Naive thymus-derived CD8-positive, alpha-beta T cell (primary cell): ENCODE results near the gene DDR2. TPM values are rescaled to one million over a fixed set of nuclear protein-coding genes. Genes with fewer than 3 reads are reported as not detected.

Experiments
- ATAC-seq, 2 donors: fragments of 150-1000 bp; cut with Tn5 transposase in 1 of 2; sonication (Bioruptor Pico), chemical (Tn5 transposase) in 1 of 2; 1 replicate in 1 of 2; 2 replicates in 1 of 2; pipeline ENCODE4 v1.10.0; 2021; ENCODE audit warnings: mild to moderate bottlenecking in 2 of 2, moderate library complexity in 2 of 2
- POLR2A ChIA-PET: fragments of 350-600 bp; sonication (Branson Sonifier 250); formaldehyde crosslinking; loops from one replicate; lab custom pipeline; 2021; ENCODE audit warnings: antibody characterized with exemption; lab: Charles Lee
- DNase-seq, 10 donors: peaks; one replicate each; pipeline versions ENCODE4 v3.0.0 to v3.0.0-alpha.2; 2020 to 2022
- H3K27ac Mint-ChIP-seq, 10 donors: one replicate each; pipeline ENCODE4 v1.8.0; 2020 to 2022; ENCODE audit warnings: mild to moderate bottlenecking in 10 of 10, mixed read lengths in 10 of 10, moderate library complexity in 4 of 10, inconsistent platforms in 1 of 10
- H3K27me3 Mint-ChIP-seq, 5 donors: one replicate each; pipeline ENCODE4 v1.8.0; 2021 to 2022; ENCODE audit warnings: mixed read lengths in 5 of 5
- H3K36me3 Mint-ChIP-seq, 3 donors: one replicate each; pipeline ENCODE4 v1.8.0; 2020 to 2022; ENCODE audit warnings: mixed read lengths in 3 of 3, mild to moderate bottlenecking in 2 of 3, inconsistent platforms in 1 of 3
- H3K4me1 Mint-ChIP-seq, 4 donors: one replicate each; pipeline ENCODE4 v1.8.0; 2021 to 2022; ENCODE audit warnings: mixed read lengths in 4 of 4
- H3K4me3 Mint-ChIP-seq, 10 donors: one replicate each; pipeline ENCODE4 v1.8.0; 2020 to 2022; ENCODE audit warnings: mild to moderate bottlenecking in 10 of 10, mixed read lengths in 10 of 10, moderate library complexity in 6 of 10, inconsistent platforms in 1 of 10
- H3K9me3 Mint-ChIP-seq, 9 donors: one replicate each; pipeline ENCODE4 v1.8.0; 2020 to 2022; ENCODE audit warnings: mixed read lengths in 9 of 9, mild to moderate bottlenecking in 3 of 9, inconsistent platforms in 1 of 9, moderate library complexity in 1 of 9
- polyA plus RNA-seq, 3 donors: library from polyadenylated mRNA; unstranded; fragments of 300-500 nt; fragmentation: Illumina TruSeq; gene quantifications; one replicate each; pipeline ENCODE4 v1.2.3, GENCODE V29; 2021
- total RNA-seq, 8 experiments: library from RNA in 2 of 8; stranded (reverse) in 2 of 8; gene quantifications; one replicate each; pipeline ENCODE4 v1.2.3 and lab custom pipeline; 2021 to 2026

Gene DDR2
- total and polyA plus RNA-seq, 5 experiments from 2014 or later = 0.16 to 0.33 (median 0.21) TPM; not detected in 2

- no peak overlapping the region for H3K4me3 Mint-ChIP-seq
- no peak overlapping the region for H3K27ac Mint-ChIP-seq
- POLR2A ChIA-PET = no interaction called here
- no peaks in the 10 kb centered on the region for H3K4me1 Mint-ChIP-seq
- H3K36me3 Mint-ChIP-seq = peaks cover 0 to 6% (median 0%) of the 10 kb centered on the region in 3 donors
- DNase-seq = no peak
- H3K27me3 Mint-ChIP-seq = peaks cover 0 to 5% (median 0%) of the 10 kb centered on the region in 5 donors
- H3K9me3 Mint-ChIP-seq = peaks cover 0 to 9% (median 0%) of the 10 kb centered on the region in 9 donors
- no peak for ATAC-seq
Measured at GRCh38 chr1:162678439-162678838, 46.2 kb downstream of the DDR2 start.

- DNase-seq (no peak), ATAC-seq (no peak)
- POLR2A ChIA-PET = no interaction called here
- Mint-ChIP-seq H3K36me3 (peaks cover 0 to 6% (median 0%) of the 10 kb centered on the region in 3 donors), H3K4me3 (no peak overlapping the region), H3K4me1 (no peaks in the 10 kb centered on the region), H3K9me3 (peaks cover 0 to 9% (median 0%) of the 10 kb centered on the region in 9 donors), H3K27ac (no peak overlapping the region), H3K27me3 (peaks cover 0 to 5% (median 0%) of the 10 kb centered on the region in 5 donors)
Measured at GRCh38 chr1:162679298-162679697, 47.0 kb downstream of the DDR2 start.

GRCh38 chr1:162680419-162681121 is 48.3 kb downstream of the DDR2 start:
- Mint-ChIP-seq H3K4me1 (no peaks in the 10 kb centered on the region), H3K27ac (no peak overlapping the region), H3K9me3 (peaks cover 0 to 9% (median 0%) of the 10 kb centered on the region in 9 donors), H3K4me3 (no peak overlapping the region), H3K36me3 (peaks cover 0 to 6% (median 0%) of the 10 kb centered on the region in 3 donors), H3K27me3 (peaks cover 0 to 5% (median 0%) of the 10 kb centered on the region in 5 donors)
- POLR2A ChIA-PET = no interaction called here
- ATAC-seq = no peak
- DNase-seq = no peak

GRCh38 chr1:162681122-162681436 is 48.8 kb downstream of the DDR2 start:
- peaks cover 0 to 6% (median 0%) of the 10 kb centered on the region in 3 donors for H3K36me3 Mint-ChIP-seq
- H3K4me3 Mint-ChIP-seq = no peak overlapping the region
- ATAC-seq = no peak
- POLR2A ChIA-PET = no interaction called here
- peaks cover 0 to 5% (median 0%) of the 10 kb centered on the region in 5 donors for H3K27me3 Mint-ChIP-seq
- DNase-seq = no peak
- H3K27ac Mint-ChIP-seq = no peak overlapping the region
- peaks cover 0 to 9% (median 0%) of the 10 kb centered on the region in 9 donors for H3K9me3 Mint-ChIP-seq
- H3K4me1 Mint-ChIP-seq = no peaks in the 10 kb centered on the region

- ATAC-seq (no peak), DNase-seq (no peak)
- Mint-ChIP-seq H3K4me3 (no peak overlapping the region), H3K9me3 (peaks cover 0 to 9% (median 0%) of the 10 kb centered on the region in 9 donors), H3K4me1 (no peaks in the 10 kb centered on the region), H3K36me3 (peaks cover 0 to 6% (median 0%) of the 10 kb centered on the region in 3 donors), H3K27me3 (peaks cover 0 to 5% (median 0%) of the 10 kb centered on the region in 5 donors), H3K27ac (no peak overlapping the region)
- POLR2A ChIA-PET = no interaction called here
Measured at GRCh38 chr1:162682013-162682419, 49.8 kb downstream of the DDR2 start.

GRCh38 chr1:162687870-162688269 is 55.6 kb downstream of the DDR2 start:
- H3K4me3 Mint-ChIP-seq = no peak overlapping the region
- H3K27ac Mint-ChIP-seq = no peak overlapping the region
- POLR2A ChIA-PET = no interaction called here
- DNase-seq (no peak), ATAC-seq (no peak)
- H3K4me1 Mint-ChIP-seq = no peaks in the 10 kb centered on the region
- H3K36me3 Mint-ChIP-seq = peaks cover 0 to 5% (median 0%) of the 10 kb centered on the region in 3 donors
- no peaks in the 10 kb centered on the region for H3K9me3 Mint-ChIP-seq
- peaks cover 1 to 12% (median 4%) of the 10 kb centered on the region in 5 donors for H3K27me3 Mint-ChIP-seq

GRCh38 chr1:162688521-162688920 is 56.3 kb downstream of the DDR2 start:
- Mint-ChIP-seq H3K27ac (no peak overlapping the region), H3K4me1 (no peaks in the 10 kb centered on the region), H3K36me3 (peaks cover 0 to 5% (median 0%) of the 10 kb centered on the region in 3 donors), H3K27me3 (peaks cover 1 to 12% (median 4%) of the 10 kb centered on the region in 5 donors), H3K9me3 (no peaks in the 10 kb centered on the region), H3K4me3 (no peak overlapping the region)
- ATAC-seq = no peak
- DNase-seq = no peak
- POLR2A ChIA-PET = no interaction called here

GRCh38 chr1:162688931-162689330 is 56.7 kb downstream of the DDR2 start:
- Mint-ChIP-seq H3K9me3 (no peaks in the 10 kb centered on the region), H3K4me3 (no peak overlapping the region), H3K27ac (no peak overlapping the region), H3K27me3 (peaks cover 1 to 12% (median 4%) of the 10 kb centered on the region in 5 donors), H3K36me3 (peaks cover 0 to 5% (median 0%) of the 10 kb centered on the region in 3 donors), H3K4me1 (no peaks in the 10 kb centered on the region)
- DNase-seq (no peak), ATAC-seq (no peak)
- POLR2A ChIA-PET = no interaction called here

- POLR2A ChIA-PET = no interaction called here
- Mint-ChIP-seq H3K27ac (no peak overlapping the region), H3K36me3 (peaks cover 0 to 5% (median 0%) of the 10 kb centered on the region in 3 donors), H3K4me1 (no peaks in the 10 kb centered on the region), H3K9me3 (no peaks in the 10 kb centered on the region), H3K27me3 (peaks cover 5 to 12% (median 9%) of the 10 kb centered on the region in 5 donors), H3K4me3 (no peak overlapping the region)
- DNase-seq (no peak), ATAC-seq (no peak)
Measured at GRCh38 chr1:162689745-162690671, 57.7 kb downstream of the DDR2 start.

- peaks cover 0 to 5% (median 0%) of the 10 kb centered on the region in 3 donors for H3K36me3 Mint-ChIP-seq
- ATAC-seq (no peak), DNase-seq (no peak)
- no peaks in the 10 kb centered on the region for H3K9me3 Mint-ChIP-seq
- H3K27ac Mint-ChIP-seq = no peak overlapping the region
- POLR2A ChIA-PET = no interaction called here
- H3K4me1 Mint-ChIP-seq = no peaks in the 10 kb centered on the region
- peaks cover 5 to 12% (median 9%) of the 10 kb centered on the region in 5 donors for H3K27me3 Mint-ChIP-seq
- H3K4me3 Mint-ChIP-seq = no peak overlapping the region
Measured at GRCh38 chr1:162690672-162691434, 58.6 kb downstream of the DDR2 start.

- no peaks in the 10 kb centered on the region for H3K9me3 Mint-ChIP-seq
- POLR2A ChIA-PET = no interaction called here
- ATAC-seq (no peak), DNase-seq (no peak)
- no peak overlapping the region for H3K27ac Mint-ChIP-seq
- no peak overlapping the region for H3K4me3 Mint-ChIP-seq
- peaks cover 0 to 5% (median 0%) of the 10 kb centered on the region in 3 donors for H3K36me3 Mint-ChIP-seq
- H3K4me1 Mint-ChIP-seq = no peaks in the 10 kb centered on the region
- H3K27me3 Mint-ChIP-seq = peaks cover 5 to 12% (median 9%) of the 10 kb centered on the region in 5 donors
Measured at GRCh38 chr1:162691999-162692575, 59.8 kb downstream of the DDR2 start.

GRCh38 chr1:162694911-162695310 is 62.6 kb downstream of the DDR2 start:
- H3K27me3 Mint-ChIP-seq = peaks cover 0 to 7% (median 5%) of the 10 kb centered on the region in 5 donors
- POLR2A ChIA-PET = no interaction called here

More at GRCh38 chr1:162694911-162695310, 62.6 kb downstream of the DDR2 start:
- no peak for ATAC-seq
- H3K4me1 Mint-ChIP-seq = no peaks in the 10 kb centered on the region
- H3K4me3 Mint-ChIP-seq = no peak overlapping the region
- no peak overlapping the region for H3K27ac Mint-ChIP-seq
- no peak for DNase-seq
- H3K9me3 Mint-ChIP-seq = no peaks in the 10 kb centered on the region
- no peaks in the 10 kb centered on the region for H3K36me3 Mint-ChIP-seq
